Vagina (tissue), 2 donors: ENCODE results near the gene RASA3.
A peak's percentile ranks its signal among the peaks of the same experiment; 100 is the strongest.

Experiments used
- POLR2A ChIP-seq, 2 donors: fragments of 450-650 bp; IDR thresholded peaks; one replicate each; pipeline ENCODE4 v1.6.1; 2017; ENCODE audit warnings: antibody characterized with exemption in 2 of 2, mild to moderate bottlenecking in 2 of 2, moderate library complexity in 2 of 2
- POLR2AphosphoS5 ChIP-seq, 2 donors: sonication (generic); formaldehyde crosslinking; IDR thresholded peaks; one replicate each; pipeline ENCODE4 v1.9.0; 2017; ENCODE audit warnings: antibody characterized with exemption in 2 of 2, mild to moderate bottlenecking in 2 of 2, low read depth in 1 of 2; ENCODE audit not compliant: insufficient read depth in 1 of 2
- TF ChIP-seq, protein P1 (sequence below), 3 experiments: fragments of 450-650 bp in 2 of 3; fragments of 200-600 bp in 1 of 3; sonication (generic) in 1 of 3; IDR thresholded peaks; one replicate each; pipeline ENCODE4 v1.5.1; 2017 to 2019; ENCODE audit warnings: antibody characterized with exemption in 3 of 3, mild to moderate bottlenecking in 2 of 3, moderate library complexity in 2 of 3

GRCh38 chr13:114047358-114047881 is 85.0 kb downstream of the RASA3 start:
- TF ChIP-seq, protein P1, sequence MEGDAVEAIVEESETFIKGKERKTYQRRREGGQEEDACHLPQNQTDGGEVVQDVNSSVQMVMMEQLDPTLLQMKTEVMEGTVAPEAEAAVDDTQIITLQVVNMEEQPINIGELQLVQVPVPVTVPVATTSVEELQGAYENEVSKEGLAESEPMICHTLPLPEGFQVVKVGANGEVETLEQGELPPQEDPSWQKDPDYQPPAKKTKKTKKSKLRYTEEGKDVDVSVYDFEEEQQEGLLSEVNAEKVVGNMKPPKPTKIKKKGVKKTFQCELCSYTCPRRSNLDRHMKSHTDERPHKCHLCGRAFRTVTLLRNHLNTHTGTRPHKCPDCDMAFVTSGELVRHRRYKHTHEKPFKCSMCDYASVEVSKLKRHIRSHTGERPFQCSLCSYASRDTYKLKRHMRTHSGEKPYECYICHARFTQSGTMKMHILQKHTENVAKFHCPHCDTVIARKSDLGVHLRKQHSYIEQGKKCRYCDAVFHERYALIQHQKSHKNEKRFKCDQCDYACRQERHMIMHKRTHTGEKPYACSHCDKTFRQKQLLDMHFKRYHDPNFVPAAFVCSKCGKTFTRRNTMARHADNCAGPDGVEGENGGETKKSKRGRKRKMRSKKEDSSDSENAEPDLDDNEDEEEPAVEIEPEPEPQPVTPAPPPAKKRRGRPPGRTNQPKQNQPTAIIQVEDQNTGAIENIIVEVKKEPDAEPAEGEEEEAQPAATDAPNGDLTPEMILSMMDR (IDR thresholded peaks at IDR 0.05): no peak
- no peak for TF ChIP-seq POLR2A (IDR thresholded peaks at IDR 0.05)
- TF ChIP-seq POLR2AphosphoS5 (IDR thresholded peaks at IDR 0.05; ENCODE audit: insufficient read depth in 1 of 2, low read depth in 1 of 2): peak in 1 of 2 donors; percentile 39
